DMS 273 (cell line): ENCODE data around the gene TMEM220.
"Not testable (repeated sequence)": the region's sequence is repeated elsewhere in the genome, so short reads cannot be mapped to it uniquely, and the experiment has no call there.

Experiments
- DNase-seq: peaks from one replicate; lab custom pipeline; 2025; ENCODE audit not compliant: unreplicated experiment; lab: John Stamatoyannopoulos, UW

Gene TMEM220

GRCh38 chr17:10755592-10756127 is 25.8 kb upstream of the TMEM220 start:
- DNase-seq: no peak

DNA sequence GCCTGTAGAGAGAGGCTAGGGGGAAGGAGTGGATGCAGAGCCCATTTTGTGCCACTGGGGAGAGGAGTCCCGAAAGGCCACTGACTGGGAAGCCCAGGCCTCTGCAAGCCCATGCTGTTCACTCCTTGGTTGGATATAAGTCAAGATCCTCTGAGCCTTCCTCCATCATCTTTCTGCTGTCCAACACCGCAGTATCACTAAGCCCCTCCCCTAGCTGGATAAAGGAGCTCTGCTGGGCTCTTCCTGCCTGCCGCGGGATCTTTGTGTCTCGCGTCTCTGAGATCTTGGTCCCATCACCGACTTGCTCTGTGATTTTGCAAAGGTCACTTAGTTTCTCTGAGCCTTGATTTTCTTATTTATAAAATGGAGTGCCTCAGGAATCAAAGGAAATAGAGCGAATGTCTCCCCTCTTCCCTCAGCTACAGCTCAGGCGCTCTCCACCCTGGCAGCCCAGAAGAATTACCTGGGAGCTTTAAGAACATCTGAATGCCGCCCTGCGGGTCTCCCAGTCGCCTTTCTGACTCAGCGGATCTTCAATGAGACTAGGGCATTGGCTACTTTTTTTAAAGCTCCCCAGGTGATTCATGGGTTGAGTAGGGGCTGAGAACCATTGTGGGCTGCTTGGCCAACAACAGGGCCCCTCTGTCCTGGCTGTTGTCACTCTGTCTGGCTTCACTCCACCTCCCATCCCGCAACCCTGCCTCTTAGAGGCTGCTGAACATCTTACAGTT is 25.2 kb upstream of the TMEM220 start:
- no peak for DNase-seq

- DNase-seq: peak; percentile 74
These were observed 24.3 kb upstream of the TMEM220 start for GRCh38 chr17:10754109-10754508.

DNA sequence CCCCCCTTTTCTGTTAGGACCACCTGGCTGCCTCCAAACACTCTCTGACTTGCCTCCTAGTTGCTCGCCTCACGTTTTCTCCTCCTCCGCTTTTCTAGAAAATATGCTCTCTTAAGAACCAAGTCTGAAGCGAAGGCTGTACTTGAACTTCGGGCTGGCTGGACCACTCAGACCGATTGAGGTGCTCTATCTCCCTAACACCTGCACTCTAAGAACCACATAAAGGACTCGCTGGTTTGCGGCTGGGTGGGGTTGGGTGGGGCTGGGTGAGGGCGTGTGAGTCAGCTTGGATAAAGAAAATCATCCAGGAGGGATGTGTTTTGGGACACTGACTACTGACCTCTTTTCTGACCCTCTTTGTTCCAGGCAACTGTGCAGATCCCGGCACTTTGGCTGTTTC is 22.9 kb upstream of the TMEM220 start:
- DNase-seq: no peak

GRCh38 chr17:10751563-10751962 is 21.7 kb upstream of the TMEM220 start:
- no peak for DNase-seq

- DNase-seq: no peak
These were observed 20.4 kb upstream of the TMEM220 start for GRCh38 chr17:10750210-10750609.

DNA sequence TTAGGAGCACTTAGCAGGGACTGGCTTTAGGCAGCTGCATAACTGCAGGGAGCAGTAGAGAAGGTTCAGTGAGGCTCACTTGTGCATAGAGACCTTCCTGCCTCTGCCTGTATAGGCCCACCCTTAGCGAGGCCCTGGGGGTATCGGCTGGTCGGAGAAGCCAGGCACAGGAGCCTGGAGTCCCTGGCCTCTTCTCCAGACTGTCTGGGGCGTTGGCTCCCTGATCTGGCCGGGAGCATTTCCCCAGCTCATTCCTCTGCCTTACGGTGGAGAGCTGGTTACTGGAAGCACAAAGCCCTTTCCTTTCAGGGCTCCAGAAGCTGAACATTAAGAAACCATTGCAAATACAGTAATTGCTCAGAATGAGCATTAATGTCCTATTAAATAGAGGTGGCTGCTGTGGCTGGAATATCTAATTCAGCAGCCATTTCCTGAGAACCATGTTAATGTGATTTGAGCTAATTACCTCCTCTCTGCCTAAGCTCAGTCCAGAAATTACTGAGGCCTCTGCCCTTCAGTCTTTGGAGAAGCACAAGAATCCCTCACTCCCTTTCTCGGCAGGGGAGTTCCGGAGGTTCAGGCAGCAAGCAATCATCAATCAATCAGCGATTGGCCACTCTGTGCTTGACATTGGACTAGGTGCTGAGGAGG is 18.8 kb upstream of the TMEM220 start:
- no peak for DNase-seq

DNA sequence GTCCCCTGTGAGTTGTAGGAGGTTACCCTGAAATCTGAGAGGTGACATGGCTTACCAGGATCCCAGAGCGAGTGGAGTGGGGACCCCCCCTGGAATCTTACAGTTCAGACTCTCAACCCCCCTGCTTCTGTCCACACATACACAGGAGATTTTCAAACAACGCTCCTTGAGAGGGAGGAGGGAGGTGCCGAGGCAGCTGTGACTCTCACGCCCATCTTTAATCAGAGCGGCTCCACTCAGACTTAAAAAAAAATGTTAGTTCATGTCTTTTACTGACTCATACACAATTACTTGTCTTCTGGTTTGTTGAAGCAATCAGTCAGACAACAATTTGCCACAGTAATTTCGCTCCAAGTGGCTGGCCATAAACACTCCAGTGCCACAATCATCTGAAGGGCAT is 15.4 kb upstream of the TMEM220 start:
- DNase-seq: no peak

GRCh38 chr17:10744501-10745000 is 14.7 kb upstream of the TMEM220 start:
- no peak for DNase-seq

- DNase-seq: no peak
These were observed 13.6 kb upstream of the TMEM220 start for GRCh38 chr17:10743316-10744009.

GRCh38 chr17:10742431-10742830 is 12.6 kb upstream of the TMEM220 start:
- no peak for DNase-seq

DNA sequence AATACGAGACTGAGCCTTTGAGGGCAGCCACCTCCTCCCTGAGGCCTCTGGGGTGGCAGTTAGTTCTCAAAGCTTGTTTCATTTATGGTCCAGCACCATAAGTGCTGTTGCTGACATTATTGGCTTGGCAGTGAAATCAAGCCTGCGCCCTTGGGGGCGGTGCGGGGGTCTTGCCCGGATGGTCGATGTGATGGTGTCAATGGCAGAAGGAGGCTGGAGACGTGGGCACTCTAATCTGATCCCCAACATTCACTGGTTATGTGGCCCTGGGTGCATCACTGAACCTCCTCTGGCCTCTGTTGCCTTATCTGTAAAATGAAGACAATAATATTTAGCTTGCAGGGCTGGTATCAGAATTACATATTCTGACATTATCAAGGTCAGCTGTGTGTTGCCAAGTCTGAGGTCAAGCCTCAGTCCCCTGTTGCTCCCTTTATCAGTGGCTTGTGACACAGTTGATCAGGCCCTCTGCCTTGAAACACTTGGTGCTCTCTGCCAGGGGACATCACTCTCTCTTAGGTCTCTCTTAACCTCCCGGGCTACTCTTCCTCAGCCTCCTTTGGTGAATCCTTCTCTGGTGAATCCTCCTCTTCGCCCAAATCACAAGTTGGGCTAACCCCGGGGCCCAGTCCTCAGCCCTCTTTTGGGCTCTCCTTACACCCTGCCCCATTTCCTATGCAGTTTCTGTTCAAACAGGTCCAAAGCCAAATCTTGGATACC is 11.8 kb upstream of the TMEM220 start:
- DNase-seq: no peak

- no peak for DNase-seq
These were observed 9.6 kb upstream of the TMEM220 start for GRCh38 chr17:10739386-10739785.

- DNase-seq: no peak
These were observed 8.9 kb upstream of the TMEM220 start for GRCh38 chr17:10738521-10739258.

DNA sequence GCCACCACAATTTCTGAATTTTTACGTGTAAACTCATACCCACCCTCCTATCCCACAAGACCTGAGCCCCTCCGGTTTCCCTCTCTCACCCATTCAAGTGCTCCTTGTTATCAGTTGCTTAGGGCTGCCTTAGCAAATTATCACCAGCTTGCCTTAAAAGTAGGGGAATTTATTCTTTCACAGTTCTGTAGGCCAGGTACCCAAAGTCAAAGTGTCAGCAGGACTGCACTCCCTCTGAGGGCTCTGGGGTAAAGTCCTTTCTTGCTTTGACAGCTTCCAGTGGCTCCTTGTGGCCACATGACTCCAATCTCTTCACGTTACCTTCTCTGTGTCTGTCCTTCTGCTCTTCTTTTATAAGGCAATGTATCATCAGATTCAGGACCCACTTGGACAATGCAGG is 7.9 kb upstream of the TMEM220 start:
- no peak for DNase-seq

GRCh38 chr17:10737168-10737622 is 7.4 kb upstream of the TMEM220 start:
- DNase-seq: peak; percentile 72

DNA sequence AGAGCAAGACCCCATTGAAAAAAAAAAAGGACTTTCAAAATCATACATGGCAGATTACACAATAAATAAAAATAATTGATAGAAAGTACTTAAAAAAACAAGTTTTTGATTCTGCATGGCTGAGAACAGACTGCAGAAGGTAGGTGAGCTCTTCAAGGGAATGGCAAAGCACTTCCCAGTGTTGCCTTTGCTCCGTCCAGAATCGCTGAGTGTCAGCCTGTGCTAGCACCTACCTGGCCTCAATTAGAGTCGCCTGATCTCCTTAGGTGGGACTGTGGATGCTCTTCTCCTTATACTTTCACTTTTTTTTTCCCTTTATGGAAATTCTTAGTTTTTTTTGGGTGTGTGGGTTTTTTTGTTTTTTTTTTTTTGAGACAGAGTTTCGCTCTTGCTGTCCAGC is 6.0 kb upstream of the TMEM220 start:
- DNase-seq: no peak

- DNase-seq: no peak
These were observed 5.4 kb upstream of the TMEM220 start for GRCh38 chr17:10735251-10735650.

DNA sequence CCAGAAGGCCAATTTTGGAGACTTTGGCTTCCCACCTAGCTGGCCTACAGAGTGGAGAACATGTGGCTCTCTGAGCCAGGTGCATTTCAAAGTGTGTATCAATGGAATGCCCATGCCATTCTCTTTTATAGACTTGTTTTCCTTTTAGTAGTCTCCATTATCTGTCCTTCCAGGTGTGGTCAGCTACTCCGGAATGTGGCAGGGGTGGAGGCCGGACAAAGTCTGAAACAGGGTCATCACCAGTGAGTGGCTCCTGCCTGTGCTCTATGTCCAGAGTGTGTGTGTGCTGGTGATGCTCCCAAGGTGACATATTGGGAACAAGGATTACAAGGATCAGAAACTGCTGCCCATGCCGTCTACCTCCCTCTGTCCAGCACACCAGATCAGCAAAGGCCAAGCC is 3.8 kb upstream of the TMEM220 start:
- no peak for DNase-seq

GRCh38 chr17:10732121-10732520 is 2.3 kb upstream of the TMEM220 start:
- not testable (repeated sequence) for DNase-seq
